ENCODE results near the gene EFCAB5. TPM values are rescaled to one million over a fixed set of nuclear protein-coding genes. Genes with fewer than 3 reads are reported as not detected.
"Not testable (repeated sequence)": the region's sequence is repeated elsewhere in the genome, so short reads cannot be mapped to it uniquely, and the experiment has no call there.

EFCAB5 gene
- total RNA-seq, 1 donor from 2014 or later: not detected

DNA sequence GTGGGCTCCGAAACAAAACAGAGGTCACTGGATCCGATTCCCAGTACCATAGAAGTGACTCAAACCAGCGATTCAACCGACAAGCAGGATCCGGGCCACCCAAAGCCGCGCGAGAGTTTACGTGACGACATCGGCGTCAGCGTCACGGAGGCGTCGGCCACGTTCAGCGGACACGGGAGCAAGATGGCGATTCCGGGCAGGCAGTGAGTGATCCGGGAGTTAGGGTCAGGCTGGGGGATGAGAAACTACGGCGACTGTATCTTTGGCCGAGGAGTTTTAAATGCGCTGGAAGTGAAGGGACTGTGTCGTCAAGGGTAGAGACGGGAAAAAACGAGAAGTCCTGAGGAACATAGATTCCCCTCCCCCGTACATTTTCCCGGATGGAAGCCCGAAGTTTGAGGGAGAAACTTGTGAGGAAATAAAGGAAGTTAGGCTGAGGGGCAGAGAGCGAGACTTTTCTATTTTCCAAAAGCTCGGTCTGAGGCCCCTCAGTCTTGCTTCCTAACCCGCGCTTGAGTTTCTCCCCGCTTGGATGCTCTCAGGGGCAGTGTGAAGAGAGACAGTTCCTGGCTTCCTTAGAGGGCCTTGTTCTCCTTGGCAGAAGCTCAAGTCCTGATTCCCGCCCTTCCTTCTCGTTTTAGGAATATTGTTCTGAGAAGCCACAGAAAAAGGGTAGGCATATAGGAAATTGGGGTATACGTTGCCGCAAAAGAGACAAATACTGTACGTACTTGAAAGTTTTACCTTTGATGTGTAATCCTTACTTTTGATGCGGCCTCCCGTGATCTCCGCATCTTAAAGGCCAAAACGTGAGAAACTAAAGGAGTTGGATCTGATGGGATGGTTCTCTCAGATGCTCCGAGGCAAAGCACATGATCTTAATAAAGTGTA lies 175.5 kb downstream of the EFCAB5 start, which contains the start of gene NSRP1:
Gene NSRP1, plus strand, starts transcription at position 156 of the 891 bp plus-strand sequence. Its CDS starts 28 bp downstream, at position 184.
- DNase-seq (ENCODE audit: missing footprints) (peak; percentile 98), ATAC-seq (peak; percentile 97)
- intact Hi-C loops (cut with DNase I): no loop called here

DNA sequence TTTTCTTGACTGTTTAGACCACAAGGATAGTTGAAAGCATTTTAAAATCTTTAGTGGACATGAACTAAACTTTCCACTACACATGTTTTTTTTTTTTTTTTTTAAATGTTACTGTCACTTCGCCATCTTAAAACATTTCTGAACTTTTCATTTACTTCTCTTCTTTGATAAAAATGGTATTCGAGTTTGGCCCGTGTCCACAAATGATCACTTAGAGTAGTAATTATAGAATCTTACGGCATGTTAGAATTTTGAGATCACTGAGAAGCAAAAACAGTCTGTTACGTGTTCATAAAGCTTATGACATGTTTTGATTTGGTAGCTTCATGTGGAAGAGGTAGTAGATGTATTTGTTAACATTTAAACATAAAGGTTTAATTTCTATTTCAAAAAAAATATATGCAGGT lies 176.2 kb downstream of the EFCAB5 start:
- no peak for ATAC-seq
- intact Hi-C loops (cut with DNase I): no loop called here
- no peak for DNase-seq (ENCODE audit: missing footprints)

DNA sequence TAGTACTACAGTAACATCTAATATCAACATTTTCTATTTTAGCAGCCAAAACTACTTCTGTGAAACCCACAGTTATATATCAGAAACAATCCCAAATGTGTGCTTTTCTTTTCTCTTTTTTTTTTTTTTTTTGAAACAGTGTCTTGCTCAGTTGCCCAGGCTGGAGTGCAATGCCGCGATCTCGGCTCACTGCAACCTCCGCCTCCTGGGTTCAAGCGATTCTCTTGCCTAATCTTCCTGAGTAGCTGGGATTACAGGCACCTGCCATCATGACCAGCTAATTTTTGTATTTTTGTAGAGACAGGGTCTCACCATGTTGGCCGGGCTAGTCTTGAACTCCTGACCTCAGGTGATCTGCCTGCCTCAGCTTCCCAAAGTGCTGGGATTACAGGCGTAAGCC lies 177.2 kb downstream of the EFCAB5 start:
- ATAC-seq; intact Hi-C loops (cut with DNase I); DNase-seq (ENCODE audit: missing footprints): not testable (repeated sequence)

DNA sequence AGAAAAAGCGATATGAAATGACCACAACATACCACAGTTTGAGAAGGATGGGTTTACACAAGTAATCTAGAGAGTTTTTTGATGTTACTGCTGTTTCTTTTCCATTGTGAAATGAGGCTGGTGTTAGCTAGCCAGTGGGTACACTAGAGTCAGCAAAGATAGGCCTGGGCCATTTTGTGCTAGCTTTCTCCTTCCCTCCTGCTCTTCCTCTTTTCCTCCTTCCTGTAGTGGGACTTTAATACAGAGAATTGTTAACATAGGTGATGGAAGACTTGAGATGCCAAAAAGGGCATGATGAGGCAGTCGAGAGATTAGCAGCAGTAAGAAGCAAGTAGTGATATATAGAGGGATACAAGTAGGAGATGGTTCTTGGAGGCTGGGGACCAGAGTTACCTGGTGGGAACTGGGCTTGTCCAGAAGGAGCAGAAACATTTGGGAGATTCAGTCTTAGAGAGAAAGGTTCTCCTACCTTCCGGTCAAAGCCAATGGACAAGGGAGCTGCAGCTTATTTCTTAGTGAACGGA lies 182.9 kb downstream of the EFCAB5 start:
- intact Hi-C loops (cut with DNase I): no loop called here
- no peak for ATAC-seq

DNA sequence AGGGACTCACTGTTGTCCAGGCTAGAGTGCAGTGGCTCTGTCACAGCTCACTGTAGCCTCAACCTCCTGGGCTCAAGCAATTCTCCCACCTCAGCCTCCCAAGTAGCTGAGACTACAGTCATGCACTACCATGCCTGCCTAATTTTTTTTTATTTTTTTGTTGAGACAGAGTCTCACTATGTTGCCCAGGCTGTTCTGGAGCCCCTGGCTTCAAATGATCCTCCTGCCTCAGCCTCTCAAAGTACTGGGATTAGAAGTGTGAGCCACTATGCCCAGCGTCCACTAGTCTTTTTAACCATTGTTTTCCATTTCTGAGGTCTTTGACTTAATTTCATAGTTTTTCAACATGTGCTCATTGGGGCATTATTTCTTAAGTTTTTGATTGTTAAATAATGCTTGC lies 188.7 kb downstream of the EFCAB5 start:
- no peak for DNase-seq (ENCODE audit: missing footprints)
- no peak for ATAC-seq
- intact Hi-C loops (cut with DNase I): no loop called here

More for the DNA sequence above, 182.9 kb downstream of the EFCAB5 start:
- DNase-seq (ENCODE audit: missing footprints): no peak

DNA sequence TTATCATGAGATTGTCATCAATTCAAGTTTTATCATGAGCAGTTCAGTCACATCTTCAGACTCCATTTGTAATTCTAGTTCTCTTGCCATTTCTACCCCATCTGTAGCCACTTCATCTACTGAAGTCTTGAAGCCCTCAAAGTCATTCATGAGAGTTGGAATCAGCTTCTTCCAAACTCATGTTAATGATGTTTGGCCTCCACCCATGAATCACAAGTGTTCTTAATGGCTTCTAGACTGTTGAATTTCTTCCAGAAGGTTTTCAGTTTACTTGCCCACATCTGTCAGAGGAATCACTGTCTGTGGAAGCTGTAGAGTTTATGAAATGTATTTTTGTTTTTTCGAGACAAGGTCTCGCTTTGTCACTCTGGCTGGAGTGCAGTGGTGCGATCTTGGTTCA lies 191.2 kb downstream of the EFCAB5 start:
- DNase-seq (ENCODE audit: missing footprints): no peak
- intact Hi-C loops (cut with DNase I): no loop called here
- ATAC-seq: no peak

DNA sequence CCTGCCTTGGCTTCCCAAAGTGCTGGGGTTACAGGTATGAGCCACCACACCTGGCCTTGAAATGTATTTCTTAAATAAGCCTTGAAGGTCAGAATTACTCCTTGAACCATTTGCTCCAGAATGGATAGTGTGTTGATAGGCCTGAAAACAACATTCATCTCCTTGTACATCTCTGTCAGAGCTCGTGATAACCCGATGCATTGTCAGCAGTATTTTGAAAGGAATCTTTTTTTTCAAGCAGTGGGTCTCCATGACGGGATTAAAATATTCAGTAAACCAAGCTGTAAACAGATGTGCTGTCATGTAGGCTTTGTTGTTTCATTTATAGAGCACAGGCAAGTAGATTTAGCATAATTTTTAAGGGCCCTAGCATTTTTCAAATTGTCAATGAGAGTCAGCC lies 191.8 kb downstream of the EFCAB5 start:
- ATAC-seq (no peak), DNase-seq (ENCODE audit: missing footprints) (no peak)
- intact Hi-C loops (cut with DNase I): no loop called here

DNA sequence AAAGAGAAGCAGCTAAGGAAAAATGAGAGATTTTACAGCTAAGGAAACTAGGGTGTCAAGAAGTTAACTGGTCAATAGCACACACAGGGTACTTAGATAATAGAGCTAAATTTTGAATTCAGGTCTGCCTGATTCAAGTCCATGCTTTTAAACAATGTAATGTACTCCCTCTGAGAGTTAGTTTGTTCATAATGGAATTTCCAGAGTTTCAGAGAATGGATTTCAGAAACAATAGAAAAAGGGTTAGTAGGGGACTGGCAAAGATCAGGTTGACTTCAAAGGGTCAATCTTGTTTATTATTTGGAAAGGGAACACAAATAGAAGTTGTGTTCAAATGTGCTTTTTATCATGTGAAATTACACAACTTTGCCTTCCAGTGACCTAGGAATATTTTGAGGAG lies 193.1 kb downstream of the EFCAB5 start:
- DNase-seq (ENCODE audit: missing footprints) (no peak), ATAC-seq (no peak)
- intact Hi-C loops (cut with DNase I): no loop called here

DNA sequence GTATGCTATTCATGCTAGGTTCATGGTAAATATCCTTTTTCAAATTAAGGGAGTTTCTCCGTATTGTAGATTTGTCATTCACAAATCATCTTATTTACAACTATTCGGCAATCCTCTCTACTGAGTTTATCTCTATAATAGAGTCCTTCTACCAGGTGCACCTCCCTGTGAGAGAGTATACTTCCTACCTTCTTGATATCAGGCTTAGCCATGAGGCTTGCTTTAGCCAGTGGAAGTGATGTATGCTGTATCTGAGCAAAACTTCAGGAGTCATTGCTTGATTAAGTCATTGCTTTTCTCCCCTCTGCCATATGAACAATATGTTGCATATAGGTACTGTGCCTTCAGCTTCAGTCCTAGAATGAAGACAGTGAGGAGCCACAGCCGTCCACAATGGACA lies 195.7 kb downstream of the EFCAB5 start:
- DNase-seq (ENCODE audit: missing footprints): no peak
- intact Hi-C loops (cut with DNase I): no loop called here
- no peak for ATAC-seq

DNA sequence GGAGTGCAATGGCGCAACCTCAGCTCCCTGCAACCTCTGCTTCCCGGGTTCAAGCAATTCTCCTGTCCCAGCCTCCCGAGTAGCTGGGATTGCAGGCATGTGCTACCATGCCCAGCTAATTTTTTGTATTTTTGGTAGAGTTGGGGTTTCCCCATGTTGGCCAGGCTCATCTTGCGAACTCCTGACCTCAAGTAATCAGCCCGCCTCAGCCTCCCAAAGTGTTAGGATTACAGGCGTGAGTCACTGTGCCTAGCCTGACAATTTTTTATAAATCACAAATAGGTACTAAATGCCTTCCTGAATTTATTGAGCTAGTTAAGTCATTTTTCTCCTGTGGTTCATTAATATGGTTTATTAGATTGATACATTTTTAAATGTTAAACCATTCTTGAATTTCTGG lies 206.4 kb downstream of the EFCAB5 start:
- intact Hi-C loops (cut with DNase I); ATAC-seq: not testable (repeated sequence)

DNA sequence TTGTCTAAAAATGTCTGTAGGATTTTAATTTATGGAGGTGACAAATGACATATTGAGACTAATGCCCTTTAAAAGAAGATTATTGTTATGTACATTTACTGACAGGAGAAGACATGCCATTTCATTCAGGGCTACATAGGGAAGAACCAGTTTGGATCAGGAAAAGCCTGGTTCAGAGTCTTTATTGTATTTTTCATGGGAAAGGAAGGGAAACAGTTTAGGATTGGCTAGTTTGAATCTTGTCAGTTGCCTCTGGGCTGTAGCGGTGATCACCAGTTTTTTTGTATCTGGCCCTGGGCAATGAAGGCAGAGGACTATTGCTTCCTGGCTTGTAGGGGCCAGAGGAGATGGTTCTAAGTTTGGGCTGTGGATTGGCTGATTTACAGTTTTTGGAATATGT lies 206.9 kb downstream of the EFCAB5 start:
- ATAC-seq (no peak), DNase-seq (ENCODE audit: missing footprints) (no peak)
- intact Hi-C loops (cut with DNase I): no loop called here

More for the DNA sequence above, 206.4 kb downstream of the EFCAB5 start:
- DNase-seq (ENCODE audit: missing footprints): not testable (repeated sequence)

DNA sequence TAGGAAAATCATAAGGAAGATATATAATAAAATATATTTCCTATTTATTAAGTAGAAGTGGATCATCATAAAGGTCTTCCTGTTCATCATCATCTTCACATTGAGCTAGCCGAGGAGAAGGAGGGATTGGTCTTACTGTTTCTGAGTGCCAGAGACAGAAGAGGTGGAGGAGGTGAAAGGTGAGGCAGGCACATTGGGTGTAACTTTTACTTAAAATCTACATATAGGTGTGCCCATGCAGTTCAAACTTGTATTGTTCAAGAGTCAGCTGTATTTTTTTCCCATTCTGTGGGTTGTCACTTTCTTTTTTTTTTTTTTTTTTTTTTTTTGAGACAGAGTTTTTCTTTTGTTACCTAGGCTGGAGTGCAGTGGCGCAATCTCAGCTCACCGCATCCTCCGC lies 210.0 kb downstream of the EFCAB5 start:
- no peak for ATAC-seq
- DNase-seq (ENCODE audit: missing footprints): no peak
- intact Hi-C loops (cut with DNase I): no loop called here

DNA sequence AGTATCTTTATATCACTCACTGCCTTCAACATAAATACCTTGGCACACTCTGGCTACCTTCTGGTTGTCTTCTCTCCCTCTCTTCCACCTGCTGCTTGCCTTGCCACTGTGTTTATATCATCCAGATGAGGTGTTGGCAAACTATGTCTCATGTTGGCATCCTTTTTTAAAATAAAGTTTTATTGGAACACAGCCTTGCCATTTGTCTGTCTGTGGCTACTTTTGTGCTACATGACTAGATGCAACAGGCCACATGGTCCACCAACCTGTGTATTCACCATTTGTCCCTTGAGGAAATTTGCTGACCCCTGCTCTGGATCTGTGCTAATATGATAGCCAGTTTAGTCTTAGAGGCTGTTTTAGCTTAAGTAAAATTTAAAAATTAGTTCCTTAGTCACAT lies 212.0 kb downstream of the EFCAB5 start:
- intact Hi-C loops (cut with DNase I): no loop called here
- no peak for ATAC-seq
- DNase-seq (ENCODE audit: missing footprints): no peak

DNA sequence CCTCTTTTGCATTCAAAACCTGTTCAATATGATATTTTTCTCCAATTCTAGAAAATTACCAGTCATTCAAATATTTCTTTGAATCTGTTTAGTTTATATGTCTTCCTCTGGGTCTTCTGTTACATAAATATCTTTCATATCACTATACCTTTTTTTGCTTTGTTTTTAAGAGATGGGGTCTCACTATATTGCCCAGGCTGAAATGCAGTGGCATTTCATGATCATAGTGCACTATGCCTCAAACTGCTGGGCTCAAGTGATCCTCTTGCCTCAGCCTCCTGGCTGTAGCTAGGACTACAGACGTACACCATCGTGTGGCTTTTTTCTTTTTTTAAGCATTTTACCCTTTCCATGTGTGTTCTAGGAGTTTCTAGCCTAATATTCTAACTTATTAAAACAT lies 214.0 kb downstream of the EFCAB5 start:
- no peak for ATAC-seq
- intact Hi-C loops (cut with DNase I): no loop called here
- no peak for DNase-seq (ENCODE audit: missing footprints)

Small RNAs within 50 kb of the gene (microRNA-seq; reads per million reads assigned to microRNA genes)
- not detected for gene MIR423

Other genes starting within 250 kb of the EFCAB5 start
- gene SSH2, start 11.4 kb upstream of the EFCAB5 start, total RNA-seq: 34.7 TPM
- 19.5 TPM for gene NSRP1, start 175.2 kb downstream of the EFCAB5 start, total RNA-seq

Data from Right ventricle myocardium inferior (tissue), 1 donor.